ENCODE results near the gene MALRD1.

DNA sequence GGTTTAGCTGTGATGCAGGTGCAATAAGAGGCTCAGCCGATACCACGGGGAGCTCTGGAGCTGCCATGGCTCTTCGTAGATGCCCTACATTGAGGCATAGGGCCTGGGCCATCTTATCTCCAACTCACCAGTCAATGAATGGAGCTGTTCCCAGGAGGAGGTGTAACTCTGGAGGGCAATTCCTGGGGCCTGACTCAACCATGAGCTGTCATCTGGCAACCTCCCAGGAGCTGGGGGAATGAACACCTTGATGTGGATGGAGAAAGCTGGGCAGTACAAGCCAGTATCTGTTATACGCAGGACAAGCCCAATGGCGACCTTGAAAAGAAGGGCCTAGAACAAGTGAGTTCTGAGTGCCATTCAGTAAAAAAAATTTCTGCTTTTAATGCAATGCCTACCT, 543.7 kb downstream of the MALRD1 start:
- TF ChIP-seq, protein P1, sequence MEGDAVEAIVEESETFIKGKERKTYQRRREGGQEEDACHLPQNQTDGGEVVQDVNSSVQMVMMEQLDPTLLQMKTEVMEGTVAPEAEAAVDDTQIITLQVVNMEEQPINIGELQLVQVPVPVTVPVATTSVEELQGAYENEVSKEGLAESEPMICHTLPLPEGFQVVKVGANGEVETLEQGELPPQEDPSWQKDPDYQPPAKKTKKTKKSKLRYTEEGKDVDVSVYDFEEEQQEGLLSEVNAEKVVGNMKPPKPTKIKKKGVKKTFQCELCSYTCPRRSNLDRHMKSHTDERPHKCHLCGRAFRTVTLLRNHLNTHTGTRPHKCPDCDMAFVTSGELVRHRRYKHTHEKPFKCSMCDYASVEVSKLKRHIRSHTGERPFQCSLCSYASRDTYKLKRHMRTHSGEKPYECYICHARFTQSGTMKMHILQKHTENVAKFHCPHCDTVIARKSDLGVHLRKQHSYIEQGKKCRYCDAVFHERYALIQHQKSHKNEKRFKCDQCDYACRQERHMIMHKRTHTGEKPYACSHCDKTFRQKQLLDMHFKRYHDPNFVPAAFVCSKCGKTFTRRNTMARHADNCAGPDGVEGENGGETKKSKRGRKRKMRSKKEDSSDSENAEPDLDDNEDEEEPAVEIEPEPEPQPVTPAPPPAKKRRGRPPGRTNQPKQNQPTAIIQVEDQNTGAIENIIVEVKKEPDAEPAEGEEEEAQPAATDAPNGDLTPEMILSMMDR (IDR thresholded peaks at IDR 0.05; ENCODE audit: insufficient read depth, low read depth, low read length): no peak
- no peak for TF ChIP-seq EZH2 (IDR thresholded peaks at IDR 0.05; ENCODE audit: insufficient read depth, low read length)
